ENCODE measurements around the gene PHACTR3. TPM values are rescaled to one million over a fixed set of nuclear protein-coding genes. Genes with fewer than 3 reads are reported as not detected.

Gene PHACTR3
- total RNA-seq, 2 donors from 2014 or later: 0.34 TPM; not detected in 1

DNA sequence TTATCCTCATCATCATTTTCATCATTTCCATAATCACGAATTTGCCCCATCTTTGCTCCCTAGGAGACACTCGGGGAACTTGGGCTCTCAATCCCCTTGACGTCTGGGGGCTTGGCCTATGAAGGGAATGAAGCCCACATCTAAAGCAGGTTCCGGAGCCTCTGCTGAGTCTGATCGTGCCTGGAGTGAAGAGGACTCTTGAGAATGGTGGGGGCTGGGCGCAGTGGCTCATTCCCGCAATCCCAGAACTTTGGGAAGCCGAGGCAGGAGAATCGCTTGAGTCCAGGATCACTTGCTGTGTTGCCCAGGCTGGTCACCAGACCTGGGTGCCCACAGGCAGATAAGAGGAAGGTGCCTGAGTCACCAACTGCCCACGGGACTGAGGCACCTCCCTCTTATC, 214.6 kb downstream of the PHACTR3 start:
- H3K27ac ChIP-seq: no peak overlapping the region
- no peaks in the 10 kb centered on the region for H3K9me3 ChIP-seq
- no peaks in the 10 kb centered on the region for H3K27me3 ChIP-seq (replicated peaks; ENCODE audit: insufficient read depth)
- H3K36me3 ChIP-seq: no peaks in the 10 kb centered on the region
- no peaks in the 10 kb centered on the region for H3K4me1 ChIP-seq (replicated peaks)
- WGBS: 87% methylated on average over 10 of the region's 10 CpGs
- DNase-seq (ENCODE audit: low spot score): no peak
- TF ChIP-seq POLR2AphosphoS5 (IDR thresholded peaks at IDR 0.05): no peak
- TF ChIP-seq, protein P1, sequence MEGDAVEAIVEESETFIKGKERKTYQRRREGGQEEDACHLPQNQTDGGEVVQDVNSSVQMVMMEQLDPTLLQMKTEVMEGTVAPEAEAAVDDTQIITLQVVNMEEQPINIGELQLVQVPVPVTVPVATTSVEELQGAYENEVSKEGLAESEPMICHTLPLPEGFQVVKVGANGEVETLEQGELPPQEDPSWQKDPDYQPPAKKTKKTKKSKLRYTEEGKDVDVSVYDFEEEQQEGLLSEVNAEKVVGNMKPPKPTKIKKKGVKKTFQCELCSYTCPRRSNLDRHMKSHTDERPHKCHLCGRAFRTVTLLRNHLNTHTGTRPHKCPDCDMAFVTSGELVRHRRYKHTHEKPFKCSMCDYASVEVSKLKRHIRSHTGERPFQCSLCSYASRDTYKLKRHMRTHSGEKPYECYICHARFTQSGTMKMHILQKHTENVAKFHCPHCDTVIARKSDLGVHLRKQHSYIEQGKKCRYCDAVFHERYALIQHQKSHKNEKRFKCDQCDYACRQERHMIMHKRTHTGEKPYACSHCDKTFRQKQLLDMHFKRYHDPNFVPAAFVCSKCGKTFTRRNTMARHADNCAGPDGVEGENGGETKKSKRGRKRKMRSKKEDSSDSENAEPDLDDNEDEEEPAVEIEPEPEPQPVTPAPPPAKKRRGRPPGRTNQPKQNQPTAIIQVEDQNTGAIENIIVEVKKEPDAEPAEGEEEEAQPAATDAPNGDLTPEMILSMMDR (IDR thresholded peaks at IDR 0.05): no peak
- TF ChIP-seq POLR2A (IDR thresholded peaks at IDR 0.05): no peak
- no peak overlapping the region for H3K4me3 ChIP-seq
- intact Hi-C loops (cut with DNase I): no loop called here

DNA sequence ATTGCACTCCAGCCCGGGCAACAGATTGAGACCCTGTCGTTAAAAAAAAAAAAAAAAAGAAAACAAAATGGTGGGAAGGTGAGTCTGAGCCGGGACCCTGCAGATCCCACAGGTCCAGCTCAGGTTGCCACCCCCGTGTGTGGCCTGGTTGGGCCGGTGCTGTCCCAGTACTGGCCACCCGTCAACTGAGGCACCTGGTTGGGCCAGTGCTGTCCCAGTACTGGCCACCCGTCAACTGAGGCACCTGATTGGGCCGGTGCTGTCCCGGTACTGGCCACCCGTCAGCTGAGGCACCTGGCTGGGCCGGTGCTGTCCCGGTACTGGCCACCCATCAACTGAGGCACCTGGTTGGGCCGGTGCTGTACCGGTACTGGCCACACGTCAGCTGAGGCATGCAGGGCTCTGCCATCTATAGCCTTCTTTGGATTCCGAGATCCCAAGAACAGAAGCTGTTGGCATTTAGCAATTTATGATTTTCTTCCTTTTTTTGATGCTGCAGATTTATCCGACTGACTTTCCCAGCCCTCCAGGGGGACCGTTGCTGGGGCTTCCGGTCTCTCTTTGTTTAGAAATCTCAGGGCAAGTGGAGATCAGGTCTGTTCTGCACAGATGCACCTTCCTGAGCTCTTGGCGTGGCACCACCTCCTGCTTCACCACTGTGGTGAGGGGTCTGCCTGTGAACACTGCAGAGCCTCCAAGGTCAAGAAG, 215.3 kb downstream of the PHACTR3 start:
- Histone ChIP-seq H3K9me3 (no peaks in the 10 kb centered on the region), H3K4me3 (no peak overlapping the region), H3K27me3 (replicated peaks; ENCODE audit: insufficient read depth) (no peaks in the 10 kb centered on the region), H3K4me1 (replicated peaks) (no peaks in the 10 kb centered on the region), H3K36me3 (no peaks in the 10 kb centered on the region), H3K27ac (no peak overlapping the region)
- intact Hi-C loops (cut with DNase I): no loop called here
- TF ChIP-seq POLR2A (IDR thresholded peaks at IDR 0.05) (no peak), POLR2AphosphoS5 (IDR thresholded peaks at IDR 0.05) (no peak)
- TF ChIP-seq, protein P1 (IDR thresholded peaks at IDR 0.05): no peak
- no peak for DNase-seq (ENCODE audit: low spot score)
- WGBS: 91% methylated on average over 20 of the region's 20 CpGs

DNA sequence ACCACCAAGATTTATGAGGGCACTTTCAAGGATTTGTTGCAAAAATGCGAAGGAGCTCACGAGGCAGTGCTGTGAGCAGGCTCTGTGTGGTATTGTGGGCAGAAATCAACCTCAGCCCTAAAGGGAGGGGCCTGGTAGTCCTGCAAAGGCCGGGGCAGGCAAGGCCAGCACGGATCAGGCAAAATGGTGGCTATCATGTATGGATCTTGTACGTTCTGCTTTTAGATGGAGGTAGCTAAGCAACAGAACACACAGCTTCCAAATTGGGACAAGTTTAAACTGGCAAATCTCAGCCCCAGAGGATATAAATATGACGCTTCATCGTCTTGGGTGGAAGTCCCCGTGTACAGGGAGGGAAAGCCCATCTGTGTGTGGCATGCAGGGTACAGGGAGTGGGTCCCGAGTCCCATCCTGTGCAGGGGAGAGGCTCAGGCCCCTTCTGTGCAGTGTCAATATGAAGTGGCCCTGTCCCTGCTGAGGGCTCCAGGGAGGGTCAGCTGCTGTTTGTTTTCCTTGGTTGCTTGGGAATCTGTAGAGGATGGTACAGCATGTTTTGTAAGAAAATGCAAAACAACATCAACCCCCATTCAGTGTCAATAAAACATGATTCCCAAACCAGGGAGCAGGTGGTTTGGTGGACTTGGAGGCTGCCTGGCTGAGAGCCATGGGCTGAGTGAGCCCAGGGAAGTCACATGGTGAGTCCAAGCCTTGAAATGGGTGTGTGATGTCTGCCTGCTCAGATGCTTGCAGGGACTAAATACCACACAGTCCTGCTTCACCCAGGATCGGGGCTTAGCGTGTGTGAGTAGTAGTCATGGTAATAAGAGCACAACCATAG, 216.1 kb downstream of the PHACTR3 start:
- no peaks in the 10 kb centered on the region for H3K4me1 ChIP-seq (replicated peaks)
- DNase-seq (ENCODE audit: low spot score): no peak
- H3K36me3 ChIP-seq: no peaks in the 10 kb centered on the region
- H3K27ac ChIP-seq: no peak overlapping the region
- 36% methylated on average over 11 of the region's 11 CpGs for WGBS
- H3K4me3 ChIP-seq: no peak overlapping the region
- intact Hi-C loops (cut with DNase I): no loop called here
- H3K27me3 ChIP-seq (replicated peaks; ENCODE audit: insufficient read depth): no peaks in the 10 kb centered on the region
- no peaks in the 10 kb centered on the region for H3K9me3 ChIP-seq
- TF ChIP-seq, protein P1 (IDR thresholded peaks at IDR 0.05): no peak
- no peak for TF ChIP-seq POLR2AphosphoS5 (IDR thresholded peaks at IDR 0.05)

DNA sequence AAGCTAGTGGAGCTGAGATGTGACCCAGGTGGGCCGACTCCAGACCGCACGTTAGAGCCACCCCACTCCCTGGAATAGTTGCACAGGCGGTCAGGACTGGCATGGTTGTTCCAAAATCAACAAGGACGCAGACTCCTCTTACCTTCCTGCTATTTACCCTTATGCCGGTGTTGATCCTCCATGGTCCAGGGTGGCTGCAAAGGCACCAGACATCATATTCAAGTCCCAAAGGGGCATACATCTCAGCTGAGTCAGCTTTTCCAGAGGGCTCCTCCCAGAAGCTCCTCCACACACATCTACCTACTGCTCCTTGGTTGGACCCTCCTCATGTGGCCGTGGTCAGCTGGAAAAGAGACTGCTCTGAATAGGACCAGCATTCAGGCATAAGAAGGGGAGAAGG, 216.9 kb downstream of the PHACTR3 start:
- Histone ChIP-seq H3K27me3 (replicated peaks; ENCODE audit: insufficient read depth) (no peaks in the 10 kb centered on the region), H3K4me1 (replicated peaks) (no peaks in the 10 kb centered on the region), H3K27ac (no peak overlapping the region), H3K36me3 (no peaks in the 10 kb centered on the region), H3K4me3 (no peak overlapping the region), H3K9me3 (no peaks in the 10 kb centered on the region)
- DNase-seq (ENCODE audit: low spot score): no peak
- 97% methylated on average over 7 of the region's 7 CpGs for WGBS
- TF ChIP-seq POLR2A (IDR thresholded peaks at IDR 0.05) (no peak), POLR2AphosphoS5 (IDR thresholded peaks at IDR 0.05) (no peak)
- TF ChIP-seq, protein P1 (IDR thresholded peaks at IDR 0.05): no peak
- intact Hi-C loops (cut with DNase I): no loop called here

Measured in prostate gland (tissue), 2 donors.